ENCODE data around the gene SWSAP1. TPM values are rescaled to one million over a fixed set of nuclear protein-coding genes. Genes with fewer than 3 reads are reported as not detected.

The SWSAP1 gene
- total RNA-seq, result 2.9 and 3.5 TPM in 2 replicates
- long read RNA-seq, result 0 reads

- no peak for TF ChIP-seq CTCF (conservative IDR thresholded peaks at IDR 0.05)
- H3K36me3 Mint-ChIP-seq (ENCODE audit: low read depth), result no peaks in the 10 kb centered on the region
- no peak within 1 kb of the TSS for H3K4me3 Mint-ChIP-seq
- no peaks in the 10 kb centered on the region for H3K9me3 Mint-ChIP-seq
- peak within 1 kb of the TSS; percentile 92 for H3K27ac Mint-ChIP-seq (ENCODE audit: unreplicated experiment)
- no peaks in the 10 kb centered on the region for H3K27me3 Mint-ChIP-seq (ENCODE audit: low read depth)
- peaks cover 15% of the 10 kb centered on the region for H3K4me1 Mint-ChIP-seq
- DNase-seq (ENCODE audit: low read depth, low spot score), result peak; percentile 92
These were observed at the start of gene SWSAP1 for GRCh38 chr19:11374433-11375142. SWSAP1 (plus strand) TSS chr19:11374666; CDS start chr19:11374681, 15 bp downstream.

GRCh38 chr19:11324748-11325389, 49.6 kb upstream of the SWSAP1 start:
- Mint-ChIP-seq H3K9me3 (no peaks in the 10 kb centered on the region), H3K4me1 (peaks cover under 1% of the 10 kb centered on the region), H3K27me3 (ENCODE audit: low read depth) (no peaks in the 10 kb centered on the region), H3K36me3 (ENCODE audit: low read depth) (peaks cover 2% of the 10 kb centered on the region), H3K4me3 (no peak overlapping the region), H3K27ac (ENCODE audit: unreplicated experiment) (peak overlapping the region; percentile 12)
- DNase-seq (ENCODE audit: low read depth, low spot score), result no peak
- no peak for TF ChIP-seq CTCF (conservative IDR thresholded peaks at IDR 0.05)

- Mint-ChIP-seq H3K4me1 (peaks cover 6% of the 10 kb centered on the region), H3K4me3 (no peak overlapping the region), H3K27me3 (ENCODE audit: low read depth) (no peaks in the 10 kb centered on the region), H3K9me3 (no peaks in the 10 kb centered on the region), H3K36me3 (ENCODE audit: low read depth) (peaks cover 2% of the 10 kb centered on the region), H3K27ac (ENCODE audit: unreplicated experiment) (no peak overlapping the region)
- no peak for TF ChIP-seq CTCF (conservative IDR thresholded peaks at IDR 0.05)
- DNase-seq (ENCODE audit: low read depth, low spot score), result no peak
These were observed 48.9 kb upstream of the SWSAP1 start for GRCh38 chr19:11325544-11325943.

GRCh38 chr19:11330127-11330526, 44.3 kb upstream of the SWSAP1 start:
- DNase-seq (ENCODE audit: low read depth, low spot score), result no peak
- H3K4me1 Mint-ChIP-seq, result peaks cover 6% of the 10 kb centered on the region
- no peak for TF ChIP-seq CTCF (conservative IDR thresholded peaks at IDR 0.05)
- no peaks in the 10 kb centered on the region for H3K27me3 Mint-ChIP-seq (ENCODE audit: low read depth)
- H3K27ac Mint-ChIP-seq (ENCODE audit: unreplicated experiment), result no peak overlapping the region
- no peaks in the 10 kb centered on the region for H3K9me3 Mint-ChIP-seq
- peaks cover 5% of the 10 kb centered on the region for H3K36me3 Mint-ChIP-seq (ENCODE audit: low read depth)
- no peak overlapping the region for H3K4me3 Mint-ChIP-seq

GRCh38 chr19:11331502-11331901, 43.0 kb upstream of the SWSAP1 start:
- peaks cover 11% of the 10 kb centered on the region for H3K36me3 Mint-ChIP-seq (ENCODE audit: low read depth)
- TF ChIP-seq CTCF (conservative IDR thresholded peaks at IDR 0.05), result no peak
- peaks cover 6% of the 10 kb centered on the region for H3K4me1 Mint-ChIP-seq
- no peak for DNase-seq (ENCODE audit: low read depth, low spot score)
- no peak overlapping the region for H3K27ac Mint-ChIP-seq (ENCODE audit: unreplicated experiment)
- no peaks in the 10 kb centered on the region for H3K9me3 Mint-ChIP-seq
- H3K27me3 Mint-ChIP-seq (ENCODE audit: low read depth), result no peaks in the 10 kb centered on the region
- H3K4me3 Mint-ChIP-seq, result no peak overlapping the region
